Activated T-cell treated with anti-CD3 and anti-CD28 coated beads for 4 hours (primary cell): ENCODE data around the gene ROBO4.
A peak's percentile ranks its signal among the peaks of the same experiment; 100 is the strongest.

Experiments used
- DNase-seq: peaks from one replicate; pipeline ENCODE4 v3.0.0-alpha.2; 2020

ROBO4 gene

DNA sequence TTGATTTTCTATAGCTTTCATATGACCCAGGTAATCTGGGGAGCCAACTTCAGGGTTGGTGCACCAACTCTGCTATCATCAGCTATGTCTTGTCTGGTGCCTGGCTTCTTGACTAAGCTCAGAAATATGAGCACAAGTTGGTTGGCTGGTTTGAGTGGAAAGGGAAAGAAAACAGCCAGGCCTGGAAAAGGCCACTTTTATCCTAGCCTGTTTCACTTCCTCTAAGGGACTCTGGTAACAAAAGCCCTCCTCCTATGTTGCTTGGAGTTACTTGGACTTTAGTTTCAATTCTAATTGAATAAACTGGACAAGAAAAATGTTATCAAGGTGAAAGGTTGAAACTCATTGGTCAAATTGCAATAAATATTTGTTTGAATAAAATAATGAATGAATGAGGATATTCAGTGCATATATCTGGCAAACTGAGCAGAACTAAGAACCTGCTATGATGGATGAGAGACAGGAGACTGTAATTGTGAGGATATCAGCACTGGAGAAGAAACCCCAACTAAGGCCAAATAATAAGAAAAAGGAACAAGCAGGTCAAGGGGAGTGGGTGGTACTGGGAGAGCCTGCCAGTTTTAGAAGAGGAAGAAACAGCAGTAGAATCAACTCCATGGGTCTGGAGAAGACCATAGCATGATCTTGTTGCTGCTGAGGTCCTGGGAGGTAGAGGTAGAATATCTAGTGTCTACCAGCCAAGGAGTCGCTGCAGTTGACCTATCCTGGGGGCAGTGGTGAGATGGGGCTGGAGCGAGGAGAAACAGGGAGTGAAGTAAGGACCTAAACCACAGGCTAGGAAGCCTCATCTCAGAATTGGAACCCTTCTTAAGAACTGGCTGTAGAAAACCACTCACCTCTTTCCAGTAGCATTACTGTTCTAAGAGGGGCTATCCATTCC lies 8.2 kb downstream of the ROBO4 start:
- no peak for DNase-seq

DNA sequence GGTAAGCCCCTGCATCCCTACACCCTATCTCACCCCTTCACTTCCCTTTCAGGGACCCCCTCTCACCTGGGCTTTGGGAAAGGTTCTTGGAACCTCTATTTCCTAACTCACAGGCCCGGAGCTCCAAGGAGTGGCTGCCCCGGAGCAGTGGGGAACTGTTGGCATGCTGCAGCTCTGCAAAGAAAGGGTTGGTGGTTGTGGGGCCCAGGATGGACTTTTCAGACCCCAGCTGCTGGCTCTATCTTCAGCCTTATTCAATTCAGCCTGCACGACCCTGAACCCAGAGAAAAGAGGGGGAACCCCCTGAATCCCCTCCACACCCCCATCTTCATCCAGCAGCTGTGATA lies 10.0 kb downstream of the ROBO4 start:
- no peak for DNase-seq

DNA sequence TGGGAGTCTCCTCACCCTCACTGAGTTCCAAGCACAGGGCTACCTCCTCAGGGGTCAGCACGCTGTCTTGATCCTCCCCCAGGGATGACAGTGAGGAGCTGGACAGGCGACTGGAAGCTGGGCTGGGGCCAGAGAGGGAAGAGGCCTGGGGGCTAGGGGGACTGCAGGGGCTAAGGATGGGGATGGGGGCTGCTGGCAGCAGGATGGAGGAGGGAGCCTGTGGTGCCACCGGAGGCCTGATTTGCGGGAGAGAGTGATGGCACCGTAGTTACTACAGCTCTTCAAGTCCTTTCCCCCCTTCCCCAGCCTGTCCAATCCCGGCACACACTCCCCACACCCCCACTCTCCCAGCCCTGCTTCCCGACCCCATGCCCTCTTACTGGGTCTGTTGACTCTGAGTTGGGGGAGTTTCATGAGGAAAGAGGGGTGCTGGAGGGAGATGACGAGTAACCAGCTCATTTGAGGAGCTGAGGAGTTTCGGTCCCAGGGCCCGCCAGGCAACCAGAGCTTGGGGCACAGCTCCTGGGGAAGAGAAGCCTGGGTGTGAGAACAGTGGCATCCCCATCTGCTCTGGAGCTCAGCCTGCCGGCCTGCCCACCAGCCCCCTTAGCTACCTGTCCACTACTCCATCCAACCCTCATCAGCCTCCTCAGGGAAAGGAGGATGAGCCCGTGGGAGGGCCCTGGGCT lies 10.5 kb downstream of the ROBO4 start:
- no peak for DNase-seq

DNA sequence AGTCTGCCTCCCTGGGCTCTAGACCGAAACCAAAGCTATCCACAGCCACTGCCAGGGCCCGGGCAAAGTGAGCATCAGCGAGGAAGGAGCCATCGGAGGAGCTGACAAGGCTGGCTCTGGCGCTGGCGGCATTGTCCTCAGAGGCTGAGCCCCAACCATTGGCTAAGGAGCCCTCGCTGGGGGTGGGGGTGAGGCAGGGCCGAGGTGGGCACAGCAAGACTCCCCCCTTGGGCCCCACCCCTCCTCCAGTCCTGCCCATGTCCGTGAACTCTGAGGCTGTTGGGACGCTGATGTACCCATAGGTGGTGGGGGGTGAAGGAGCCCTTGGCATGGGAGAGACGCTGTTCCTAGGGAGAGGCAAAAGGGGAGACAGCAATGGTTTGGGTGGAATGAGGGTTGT lies 11.2 kb downstream of the ROBO4 start:
- DNase-seq, result no peak

DNA sequence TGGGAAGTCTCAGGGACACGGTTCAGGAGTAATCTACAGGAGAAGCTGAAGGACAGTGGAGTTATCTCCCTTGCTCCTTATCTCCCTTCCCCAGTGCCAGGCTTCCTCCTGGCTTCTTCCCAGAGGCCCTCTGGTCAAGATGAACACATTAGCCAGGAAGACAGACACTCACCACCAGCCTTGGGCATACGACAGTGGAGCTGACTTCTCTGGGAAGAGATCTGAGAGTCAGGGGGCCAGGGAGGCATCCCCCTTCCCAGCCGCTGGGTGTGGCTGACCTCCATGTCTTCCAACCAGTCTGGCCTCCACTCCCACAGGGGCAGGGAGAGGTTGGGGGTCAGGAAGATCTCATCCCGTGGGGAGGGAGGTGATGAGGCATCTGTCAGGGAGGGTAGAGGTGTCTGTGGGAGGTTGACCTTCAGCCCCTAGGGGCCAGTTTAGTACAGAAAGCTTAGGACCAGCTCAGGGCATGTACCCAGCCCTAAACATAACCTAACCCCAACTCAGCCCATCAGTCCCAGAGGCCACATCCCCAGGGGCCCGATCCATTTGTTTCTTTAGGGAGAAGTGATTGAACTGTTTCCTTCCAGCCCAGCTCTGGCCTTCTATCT lies 12.7 kb downstream of the ROBO4 start:
- no peak for DNase-seq

DNA sequence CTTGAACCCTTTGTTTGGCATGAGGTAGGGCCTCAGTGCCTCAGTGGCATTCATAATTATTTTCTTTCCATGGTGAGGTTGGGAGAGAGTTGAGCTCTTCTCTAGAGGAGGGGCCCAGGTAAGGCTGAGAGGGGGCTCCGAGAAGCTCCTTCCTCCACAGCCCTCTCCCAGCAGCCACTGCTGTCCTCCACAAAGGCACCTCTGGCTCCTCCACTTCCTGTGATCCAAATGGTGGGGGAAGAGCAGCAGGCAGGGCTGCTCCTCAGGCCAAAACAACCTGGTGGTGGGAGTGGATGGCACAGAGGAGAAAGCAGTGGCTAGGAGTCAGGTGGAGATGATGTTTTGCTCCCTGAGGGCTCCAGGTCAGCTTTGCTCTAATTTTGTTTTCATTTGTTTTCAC lies 13.3 kb downstream of the ROBO4 start:
- no peak for DNase-seq

DNA sequence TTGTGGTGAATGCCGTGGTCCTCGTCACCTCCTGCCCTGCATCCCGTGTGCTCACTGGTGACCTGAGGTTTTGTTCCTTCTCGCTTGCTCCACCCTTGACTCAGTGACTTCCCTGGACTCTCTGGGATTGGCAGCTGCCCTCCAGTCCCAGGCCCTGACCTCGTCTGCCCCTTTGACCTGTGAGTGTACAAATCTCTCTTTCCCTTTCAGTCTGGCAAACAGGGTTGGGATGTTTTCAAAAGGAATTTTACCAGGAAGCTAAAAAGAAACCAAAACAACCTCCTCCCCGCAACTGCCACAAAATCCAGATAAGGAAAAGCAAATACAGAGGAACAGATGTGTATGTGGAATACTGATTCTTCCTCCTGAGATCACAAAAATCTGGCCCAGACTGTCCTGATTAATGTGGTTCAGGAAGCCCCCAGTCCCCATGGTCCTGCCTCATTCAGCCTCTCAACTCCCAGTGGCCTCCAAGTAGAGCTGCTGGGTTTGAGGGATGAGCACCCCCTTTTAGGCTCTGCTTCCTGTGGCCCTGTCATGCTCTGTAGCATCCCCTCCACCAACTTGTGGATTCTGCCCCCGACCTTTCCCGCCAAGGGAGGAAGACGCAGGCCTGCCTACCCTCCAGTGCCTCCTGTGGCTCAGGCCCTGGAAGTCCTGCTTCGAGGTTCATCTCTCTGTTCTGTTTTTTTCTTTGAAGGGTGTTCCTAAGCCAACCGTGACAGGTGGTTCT lies 15.2 kb downstream of the ROBO4 start:
- no peak for DNase-seq

DNA sequence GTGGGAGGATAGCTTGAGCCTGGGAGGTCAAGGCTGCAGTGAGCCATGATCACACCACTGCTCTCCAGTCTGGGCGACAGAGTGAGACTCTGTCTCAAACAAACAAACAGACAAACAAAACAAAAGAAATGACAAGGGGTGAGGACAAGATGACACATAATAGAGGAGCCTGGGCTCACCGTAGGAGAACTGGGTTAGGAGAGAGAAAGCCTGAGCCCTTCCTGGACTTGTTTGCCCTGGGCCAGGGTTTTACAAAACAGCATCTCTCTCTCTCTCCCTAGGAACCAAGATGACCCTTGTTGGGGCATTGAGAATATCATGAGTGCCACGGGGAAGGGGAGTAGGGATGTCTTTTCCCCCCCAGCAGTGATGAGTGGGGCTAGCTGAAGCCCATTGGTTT lies 16.7 kb downstream of the ROBO4 start:
- DNase-seq, result no peak

DNA sequence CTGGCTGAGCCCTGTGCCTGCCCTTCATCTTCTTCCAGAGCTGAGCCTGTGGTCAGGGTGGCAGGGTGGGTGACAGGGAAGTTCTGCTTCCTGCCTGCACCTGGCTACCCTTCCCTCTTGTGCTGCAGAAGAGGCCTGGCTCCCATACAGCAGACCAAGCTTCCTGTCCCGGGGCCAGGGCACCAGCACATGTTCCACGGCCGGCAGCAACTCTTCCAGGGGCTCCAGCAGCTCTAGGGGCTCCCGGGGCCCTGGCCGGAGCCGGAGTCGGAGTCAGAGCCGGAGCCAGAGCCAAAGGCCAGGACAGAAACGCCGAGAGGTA lies 17.4 kb downstream of the ROBO4 start:
- no peak for DNase-seq

DNA sequence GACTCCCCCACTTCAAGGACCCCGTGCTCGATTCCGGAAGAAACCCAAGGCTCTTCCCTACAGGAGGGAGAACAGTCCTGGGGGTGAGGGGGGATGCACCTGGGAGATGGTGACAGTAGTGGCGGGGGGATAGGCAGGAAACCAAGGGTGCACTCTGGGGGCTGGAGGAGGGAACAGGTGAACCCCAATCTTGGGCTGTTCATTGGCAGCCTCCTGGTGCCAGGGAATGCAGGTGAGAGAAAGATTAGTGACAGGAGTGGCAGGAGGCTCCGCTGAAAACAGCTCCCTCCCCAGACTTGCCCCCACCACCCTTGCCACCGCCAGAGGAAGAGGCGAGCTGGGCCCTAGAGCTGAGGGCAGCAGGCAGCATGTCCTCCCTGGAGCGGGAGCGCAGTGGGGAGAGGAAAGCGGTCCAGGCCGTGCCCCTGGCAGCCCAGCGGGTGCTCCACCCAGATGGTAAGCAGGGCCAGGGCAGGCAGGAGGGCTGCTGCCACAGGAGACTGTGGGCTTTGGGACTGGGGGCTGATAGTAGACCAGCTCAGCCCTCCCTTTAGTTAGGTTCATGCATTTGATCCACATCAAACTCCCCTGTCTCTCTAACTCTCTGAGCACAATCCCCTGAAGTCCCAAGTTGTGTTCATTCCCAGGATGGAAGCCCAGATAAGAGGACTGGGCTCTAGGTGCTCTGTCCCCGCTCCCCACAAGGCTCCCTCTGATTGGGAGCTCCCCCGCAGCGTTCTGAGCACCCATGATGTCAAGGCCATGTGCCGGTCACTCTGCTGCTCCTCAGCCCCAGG lies 18.0 kb downstream of the ROBO4 start:
- DNase-seq, result no peak

DNA sequence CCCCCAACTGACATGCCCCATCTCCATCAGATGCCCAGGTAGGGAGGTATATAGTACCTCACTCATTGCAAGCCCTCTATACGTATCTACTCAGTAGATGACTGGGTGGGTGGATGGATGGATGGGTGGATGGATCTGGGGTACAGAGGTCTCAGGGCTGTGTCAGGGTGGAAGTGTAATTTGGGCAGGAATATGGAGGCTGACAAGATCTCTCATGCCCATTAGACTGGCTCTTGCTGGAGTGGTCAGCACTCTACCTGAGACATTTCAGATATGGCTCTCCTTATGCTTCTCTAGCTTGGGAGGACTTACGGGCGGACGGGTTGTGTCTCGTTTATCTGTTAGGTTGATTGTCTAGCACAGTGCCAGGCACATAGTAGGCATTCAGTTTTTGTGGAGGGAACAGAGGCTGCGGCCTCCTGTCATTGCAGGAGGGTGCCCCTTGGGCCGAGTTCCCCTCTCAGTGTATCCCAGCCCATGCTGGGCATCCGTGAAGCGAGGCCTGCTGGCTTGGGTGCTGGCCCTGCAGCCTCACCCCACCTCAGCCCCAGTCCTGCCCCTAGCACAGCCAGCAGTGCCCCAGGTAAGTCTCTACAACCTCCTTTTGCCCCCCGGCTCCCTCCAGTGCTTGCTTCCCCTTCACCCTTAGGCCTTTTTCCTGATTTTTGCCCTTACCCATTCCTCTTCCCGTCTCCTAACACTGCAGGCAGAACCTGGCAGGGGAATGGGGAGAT lies 18.7 kb downstream of the ROBO4 start:
- no peak for DNase-seq

DNA sequence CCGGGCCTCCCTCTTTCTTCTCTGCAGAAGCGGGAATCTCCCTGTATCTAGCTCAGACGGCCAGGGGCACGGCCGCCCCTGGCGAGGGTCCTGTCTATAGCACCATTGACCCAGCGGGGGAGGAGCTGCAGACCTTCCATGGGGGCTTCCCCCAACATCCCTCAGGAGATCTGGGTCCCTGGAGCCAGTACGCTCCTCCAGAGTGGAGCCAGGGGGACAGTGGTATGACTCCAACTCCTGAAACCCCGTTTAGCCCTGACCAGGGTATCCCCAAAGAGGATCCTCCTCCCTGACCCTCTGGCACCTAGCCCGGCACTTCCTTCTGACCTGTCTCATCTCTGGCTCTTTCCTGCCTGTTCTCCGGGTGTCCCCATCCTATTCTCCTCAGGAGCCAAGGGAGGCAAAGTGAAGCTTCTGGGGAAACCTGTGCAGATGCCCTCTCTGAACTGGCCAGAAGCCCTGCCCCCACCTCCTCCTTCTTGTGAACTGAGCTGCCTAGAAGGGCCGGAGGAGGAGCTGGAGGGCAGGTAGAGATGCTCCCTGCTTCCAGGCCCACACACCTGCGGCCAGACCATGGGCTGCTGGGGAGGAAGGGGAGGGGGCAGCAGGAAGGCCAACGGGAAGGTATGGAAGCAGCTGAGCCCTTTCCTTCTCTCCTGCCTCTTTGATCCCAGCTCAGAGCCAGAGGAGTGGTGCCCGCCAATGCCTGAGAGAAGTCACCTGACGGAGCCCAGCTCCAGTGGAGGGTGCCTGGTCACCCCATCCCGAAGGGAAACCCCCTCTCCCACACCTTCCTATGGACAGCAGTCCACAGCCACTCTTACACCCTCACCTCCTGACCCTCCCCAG lies 19.5 kb downstream of the ROBO4 start:
- no peak for DNase-seq

DNA sequence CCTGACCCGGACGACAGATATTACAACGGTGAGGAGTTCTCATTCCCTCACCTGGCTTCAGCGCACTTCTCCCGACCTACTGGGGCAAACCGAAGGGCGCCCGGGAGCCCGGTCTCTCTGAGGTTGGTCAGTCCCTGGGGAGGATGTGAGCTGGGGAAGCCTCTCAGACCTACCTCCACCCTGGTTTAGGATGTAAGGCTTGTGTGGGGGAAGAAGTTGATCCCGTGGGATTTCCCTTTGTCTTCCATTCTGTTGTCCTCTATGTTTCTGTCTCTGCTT lies 20.1 kb downstream of the ROBO4 start:
- DNase-seq, result no peak

DNA sequence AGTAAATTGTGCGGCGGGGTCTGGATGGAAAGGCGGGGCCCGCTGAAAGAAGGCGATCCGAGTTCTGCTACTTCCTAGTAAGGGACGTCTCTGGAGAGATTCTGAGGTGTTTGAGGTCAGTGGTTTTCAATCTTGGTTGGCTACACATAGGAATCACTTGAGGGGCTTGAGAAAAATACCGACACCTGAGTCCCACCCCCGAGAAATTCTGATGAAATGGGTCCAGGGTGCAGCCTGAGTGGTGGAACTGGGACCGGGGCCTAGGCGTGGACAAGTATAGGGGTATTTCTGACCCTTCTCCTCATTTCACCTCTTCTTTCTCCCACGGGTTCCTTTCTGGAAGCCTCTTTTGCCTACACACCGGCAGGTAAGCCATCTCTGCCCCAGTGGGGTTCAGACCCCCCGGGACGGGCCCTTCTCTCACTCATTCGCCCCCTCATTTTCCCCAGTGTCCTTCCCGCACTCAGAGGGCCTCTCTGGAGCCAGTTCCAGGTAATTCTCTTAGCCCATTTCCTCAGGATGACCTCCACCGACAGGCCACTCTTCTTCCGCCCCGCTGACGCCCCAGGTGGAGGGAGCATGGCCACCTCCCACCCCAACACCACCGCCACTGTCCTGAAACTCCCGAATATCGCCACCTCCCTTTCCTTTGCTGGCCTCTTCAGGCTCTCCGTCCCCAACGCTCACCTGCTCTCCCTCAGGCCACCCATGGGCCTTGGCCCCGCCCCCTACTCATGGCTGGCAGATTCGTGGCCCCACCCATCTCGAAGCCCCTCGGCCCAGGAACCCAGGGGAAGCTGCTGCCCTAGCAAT lies 20.6 kb downstream of the ROBO4 start:
- DNase-seq, result no peak

DNA sequence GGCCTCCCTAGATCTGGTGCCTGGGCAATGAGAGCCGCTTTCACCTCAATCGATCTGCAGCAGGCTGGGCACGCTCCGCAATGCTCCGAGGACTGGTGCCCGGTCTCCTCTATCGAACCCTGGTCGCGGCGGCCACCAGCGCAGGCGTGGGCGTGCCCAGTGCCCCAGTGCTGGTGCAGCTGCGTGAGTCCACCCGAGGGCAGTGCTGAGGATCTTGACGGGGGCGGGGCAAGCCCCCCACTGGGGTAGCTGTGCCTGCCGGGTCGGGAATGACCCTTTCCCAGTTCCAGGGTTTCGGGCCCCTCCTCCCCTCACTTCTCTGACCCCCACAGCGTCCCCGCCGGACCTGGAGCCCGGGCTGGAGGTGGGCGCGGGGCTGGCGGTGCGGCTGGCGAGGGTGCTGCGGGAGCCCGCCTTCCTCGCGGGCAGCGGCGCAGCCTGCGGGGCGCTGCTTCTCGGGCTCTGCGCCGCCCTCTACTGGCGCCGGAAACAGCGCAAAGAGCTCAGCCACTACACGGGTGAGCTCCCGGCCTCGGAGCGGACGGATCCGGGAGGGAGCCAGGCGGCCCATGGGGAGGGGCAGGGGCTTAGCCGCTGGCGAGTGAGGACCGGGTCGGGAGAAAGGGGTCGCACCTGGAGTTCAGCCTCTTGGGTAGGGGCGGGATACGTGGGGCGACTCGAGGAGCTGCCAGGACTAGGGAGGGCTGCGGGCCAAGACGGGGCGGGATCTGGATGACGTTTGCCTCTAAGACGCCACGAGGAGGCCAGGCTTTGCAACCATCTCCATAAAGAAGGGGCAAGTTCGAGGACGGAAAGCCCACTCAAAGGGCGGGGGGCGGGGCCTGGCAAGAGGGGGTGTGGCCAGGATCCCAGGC lies 21.5 kb downstream of the ROBO4 start:
- DNase-seq, result peak; percentile 68

DNA sequence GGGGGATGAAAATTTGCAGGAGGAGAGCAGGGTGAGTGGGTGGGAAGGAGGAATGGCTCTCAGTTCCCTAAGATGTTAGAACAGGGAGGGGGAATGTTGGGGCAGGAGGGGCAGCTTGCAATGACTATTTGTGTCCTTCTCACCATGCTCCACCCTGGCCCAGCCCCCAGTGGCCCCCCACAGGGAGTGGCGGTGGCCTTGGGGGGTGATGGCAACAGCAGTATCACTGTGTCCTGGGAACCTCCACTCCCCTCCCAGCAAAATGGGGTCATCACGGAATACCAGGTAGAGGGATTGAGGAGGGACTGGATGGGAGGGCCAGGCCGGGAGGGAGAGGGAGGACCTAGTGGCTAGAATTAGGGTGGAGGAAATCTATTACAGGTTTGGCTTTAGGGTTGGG lies 22.3 kb downstream of the ROBO4 start:
- no peak for DNase-seq

DNA sequence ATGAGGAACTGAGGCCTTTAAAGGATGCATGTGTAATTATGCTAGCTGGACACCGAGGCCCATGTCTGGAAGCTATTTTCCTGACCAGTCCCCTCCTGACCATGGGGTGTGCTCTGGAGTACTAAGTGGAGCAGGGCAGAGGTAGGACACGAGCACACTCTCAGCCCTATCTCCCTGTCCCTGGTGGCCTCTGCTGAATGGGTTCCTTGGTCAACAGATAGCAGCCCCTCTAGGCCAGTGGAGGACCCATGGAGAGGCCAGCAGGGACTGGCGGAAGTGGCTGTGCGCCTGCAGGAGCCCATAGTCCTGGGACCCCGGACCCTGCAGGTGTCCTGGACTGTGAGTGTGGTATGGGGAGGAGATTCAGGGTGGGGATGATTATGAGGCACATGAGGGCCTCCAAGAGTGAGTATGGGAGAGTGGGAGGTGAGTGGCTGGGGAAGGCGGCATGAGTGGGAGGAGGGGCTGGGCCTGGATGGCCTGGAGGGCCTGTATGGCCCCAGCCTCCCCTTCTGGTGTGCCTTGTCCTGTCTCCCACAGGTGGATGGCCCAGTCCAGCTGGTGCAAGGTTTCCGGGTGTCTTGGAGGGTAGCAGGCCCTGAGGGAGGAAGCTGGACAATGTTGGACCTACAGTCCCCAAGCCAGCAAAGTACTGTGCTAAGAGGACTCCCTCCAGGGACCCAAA lies 23.0 kb downstream of the ROBO4 start:
- no peak for DNase-seq

DNA sequence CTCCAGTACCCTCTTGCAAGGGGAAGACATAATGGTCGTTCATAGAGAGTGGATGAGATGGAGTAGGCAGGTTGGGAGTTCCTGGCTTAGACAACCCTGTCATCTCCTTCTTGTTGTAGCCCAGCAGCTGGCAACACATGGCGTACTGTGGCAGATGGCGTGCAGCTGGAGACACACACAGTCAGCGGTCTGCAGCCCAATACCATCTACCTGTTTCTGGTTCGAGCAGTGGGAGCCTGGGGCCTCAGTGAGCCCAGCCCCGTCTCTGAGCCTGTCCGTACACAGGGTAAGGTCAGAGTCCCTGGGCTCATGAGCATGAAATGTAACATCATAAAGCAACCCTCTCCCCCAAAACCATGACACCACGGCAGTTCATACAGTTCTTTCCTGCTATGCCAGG lies 23.7 kb downstream of the ROBO4 start:
- DNase-seq, result no peak

DNA sequence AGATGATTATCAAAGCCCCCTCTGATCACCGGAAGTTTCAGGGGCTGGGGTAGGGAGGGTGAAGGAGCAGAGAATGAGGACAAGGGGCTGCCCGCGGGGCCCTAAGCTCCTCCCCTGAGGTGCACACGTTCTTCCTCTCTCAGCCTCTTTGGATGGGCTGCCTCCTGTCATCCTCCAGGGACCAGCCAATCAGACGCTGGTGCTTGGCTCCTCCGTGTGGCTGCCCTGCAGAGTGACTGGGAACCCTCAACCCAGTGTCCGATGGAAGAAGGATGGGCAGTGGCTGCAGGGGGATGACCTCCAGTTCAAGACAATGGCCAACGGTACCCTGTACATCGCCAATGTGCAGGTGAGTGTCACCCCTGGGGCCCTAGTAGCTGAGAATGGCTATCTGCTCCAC lies 24.9 kb downstream of the ROBO4 start:
- DNase-seq, result no peak
